ENCODE measurements around the gene MOB2.

MOB2 gene

GRCh38 chr11:1462698-1462975 is 23.9 kb downstream of the MOB2 start:
- no peak for DNase-seq (ENCODE audit: extremely low spot score)
- TF ChIP-seq CTCF (IDR thresholded peaks at IDR 0.05; ENCODE audit: control extremely low read depth, extremely low read depth, low read depth, missing control alignments): no peak
- POLR2A ChIA-PET: no interaction called here
- CTCF ChIA-PET: no interaction called here

GRCh38 chr11:1461826-1462697 is 24.5 kb downstream of the MOB2 start:
- TF ChIP-seq CTCF (IDR thresholded peaks at IDR 0.05; ENCODE audit: control extremely low read depth, extremely low read depth, low read depth, missing control alignments): no peak
- POLR2A ChIA-PET: no interaction called here
- DNase-seq (ENCODE audit: extremely low spot score): no peak
- CTCF ChIA-PET: no interaction called here

- no peak for DNase-seq (ENCODE audit: extremely low spot score)
- no peak for TF ChIP-seq CTCF (IDR thresholded peaks at IDR 0.05; ENCODE audit: control extremely low read depth, extremely low read depth, low read depth, missing control alignments)
- ChIA-PET POLR2A (no interaction called here), CTCF (no interaction called here)
Observed at GRCh38 chr11:1460986-1461825, 25.4 kb downstream of the MOB2 start.

GRCh38 chr11:1460396-1460985 is 26.1 kb downstream of the MOB2 start:
- CTCF ChIA-PET: no interaction called here
- POLR2A ChIA-PET: no interaction called here
- DNase-seq (ENCODE audit: extremely low spot score): no peak
- no peak for TF ChIP-seq CTCF (IDR thresholded peaks at IDR 0.05; ENCODE audit: control extremely low read depth, extremely low read depth, low read depth, missing control alignments)

GRCh38 chr11:1459764-1460395 is 26.7 kb downstream of the MOB2 start:
- CTCF ChIA-PET: no interaction called here
- POLR2A ChIA-PET: no interaction called here
- DNase-seq (ENCODE audit: extremely low spot score): no peak
- no peak for TF ChIP-seq CTCF (IDR thresholded peaks at IDR 0.05; ENCODE audit: control extremely low read depth, extremely low read depth, low read depth, missing control alignments)

GRCh38 chr11:1459219-1459575 is 27.4 kb downstream of the MOB2 start:
- POLR2A ChIA-PET: no interaction called here

More at GRCh38 chr11:1459219-1459575, 27.4 kb downstream of the MOB2 start:
- DNase-seq (ENCODE audit: extremely low spot score): no peak
- CTCF ChIA-PET: no interaction called here
- TF ChIP-seq CTCF (IDR thresholded peaks at IDR 0.05; ENCODE audit: control extremely low read depth, extremely low read depth, low read depth, missing control alignments): no peak
